Measurements from ENCODE around the gene TBX4. TPM values are rescaled to one million over a fixed set of nuclear protein-coding genes. Genes with fewer than 3 reads are reported as not detected.

Gene TBX4
- total and polyA plus RNA-seq, 9 donors = 18.7 to 43.6 (median 26.4) TPM

- Histone ChIP-seq H3K9me3 (replicated peaks; ENCODE audit: control insufficient read depth, low read depth, low read length) (no peaks in the 10 kb centered on the region), H3K36me3 (ENCODE audit: control insufficient read depth, insufficient read depth, low read length) (no peaks in the 10 kb centered on the region), H3K4me3 (ENCODE audit: low read length) (no peak overlapping the region), H3K27ac (ENCODE audit: low read length) (no peak overlapping the region), H3K4me1 (ENCODE audit: control insufficient read depth, insufficient read depth, low read length) (peaks cover 65% of the 10 kb centered on the region), H3K27me3 (ENCODE audit: control insufficient read depth, insufficient read depth, low read length) (peaks cover 75% of the 10 kb centered on the region)
- 52% methylated on average over 6 of the region's 9 CpGs for WGBS (ENCODE audit: insufficient coverage)
- DNase-seq = no peak
Observed at GRCh38 chr17:61459939-61460718, 7.9 kb downstream of the TBX4 start.

- WGBS (ENCODE audit: insufficient coverage) = 30% methylated on average over 2 of the region's 12 CpGs
- Histone ChIP-seq H3K27ac (ENCODE audit: low read length) (no peak overlapping the region), H3K4me3 (ENCODE audit: low read length) (no peak overlapping the region), H3K27me3 (ENCODE audit: control insufficient read depth, insufficient read depth, low read length) (peaks cover 66% of the 10 kb centered on the region), H3K4me1 (ENCODE audit: control insufficient read depth, insufficient read depth, low read length) (peaks cover 56% of the 10 kb centered on the region), H3K36me3 (ENCODE audit: control insufficient read depth, insufficient read depth, low read length) (peaks cover 3% of the 10 kb centered on the region), H3K9me3 (replicated peaks; ENCODE audit: control insufficient read depth, low read depth, low read length) (no peaks in the 10 kb centered on the region)
- DNase-seq = no peak
Observed at GRCh38 chr17:61460796-61461585, 8.8 kb downstream of the TBX4 start.

- Histone ChIP-seq H3K4me1 (ENCODE audit: control insufficient read depth, insufficient read depth, low read length) (peaks cover 54% of the 10 kb centered on the region), H3K9me3 (replicated peaks; ENCODE audit: control insufficient read depth, low read depth, low read length) (no peaks in the 10 kb centered on the region), H3K27me3 (ENCODE audit: control insufficient read depth, insufficient read depth, low read length) (peaks cover 62% of the 10 kb centered on the region), H3K36me3 (ENCODE audit: control insufficient read depth, insufficient read depth, low read length) (peaks cover 8% of the 10 kb centered on the region), H3K27ac (ENCODE audit: low read length) (no peak overlapping the region), H3K4me3 (ENCODE audit: low read length) (peak overlapping the region; percentile 21)
- DNase-seq = no peak
- WGBS (ENCODE audit: insufficient coverage) = 25% methylated on average over 5 of the region's 7 CpGs
Observed at GRCh38 chr17:61461586-61461966, 9.4 kb downstream of the TBX4 start.

- Histone ChIP-seq H3K36me3 (ENCODE audit: control insufficient read depth, insufficient read depth, low read length) (peaks cover 9% of the 10 kb centered on the region), H3K27me3 (ENCODE audit: control insufficient read depth, insufficient read depth, low read length) (peaks cover 56% of the 10 kb centered on the region), H3K27ac (ENCODE audit: low read length) (no peak overlapping the region), H3K9me3 (replicated peaks; ENCODE audit: control insufficient read depth, low read depth, low read length) (no peaks in the 10 kb centered on the region), H3K4me3 (ENCODE audit: low read length) (peak overlapping the region; percentile 21), H3K4me1 (ENCODE audit: control insufficient read depth, insufficient read depth, low read length) (peaks cover 49% of the 10 kb centered on the region)
- no peak for DNase-seq
- 6% methylated on average over 43 of the region's 55 CpGs for WGBS (ENCODE audit: insufficient coverage)
Observed at GRCh38 chr17:61461967-61462718, 9.9 kb downstream of the TBX4 start.

- H3K27ac ChIP-seq (ENCODE audit: low read length) = peak overlapping the region; percentile 86
- H3K36me3 ChIP-seq (ENCODE audit: control insufficient read depth, insufficient read depth, low read length) = peaks cover 11% of the 10 kb centered on the region
- no peak for DNase-seq
- peaks cover 49% of the 10 kb centered on the region for H3K27me3 ChIP-seq (ENCODE audit: control insufficient read depth, insufficient read depth, low read length)
- H3K4me3 ChIP-seq (ENCODE audit: low read length) = no peak overlapping the region
- H3K9me3 ChIP-seq (replicated peaks; ENCODE audit: control insufficient read depth, low read depth, low read length) = no peaks in the 10 kb centered on the region
- WGBS (ENCODE audit: insufficient coverage) = 36% methylated on average over 6 of the region's 10 CpGs
- peaks cover 48% of the 10 kb centered on the region for H3K4me1 ChIP-seq (ENCODE audit: control insufficient read depth, insufficient read depth, low read length)
Observed at GRCh38 chr17:61462719-61463315, 10.6 kb downstream of the TBX4 start.

GRCh38 chr17:61463316-61464129 lies 11.3 kb downstream of the TBX4 start:
- peak; percentile 66 for DNase-seq
- 70% methylated on average over 5 of the region's 12 CpGs for WGBS (ENCODE audit: insufficient coverage)
- Histone ChIP-seq H3K27me3 (ENCODE audit: control insufficient read depth, insufficient read depth, low read length) (peaks cover 42% of the 10 kb centered on the region), H3K36me3 (ENCODE audit: control insufficient read depth, insufficient read depth, low read length) (peaks cover 11% of the 10 kb centered on the region), H3K4me1 (ENCODE audit: control insufficient read depth, insufficient read depth, low read length) (peaks cover 52% of the 10 kb centered on the region), H3K9me3 (replicated peaks; ENCODE audit: control insufficient read depth, low read depth, low read length) (no peaks in the 10 kb centered on the region), H3K4me3 (ENCODE audit: low read length) (no peak overlapping the region), H3K27ac (ENCODE audit: low read length) (peak overlapping the region; percentile 86)

- peak overlapping the region; percentile 30 for H3K4me3 ChIP-seq (ENCODE audit: low read length)
Observed at GRCh38 chr17:61464130-61464842, 12.1 kb downstream of the TBX4 start.

GRCh38 chr17:61464843-61465180 lies 12.6 kb downstream of the TBX4 start:
- peak overlapping the region; percentile 30 for H3K4me3 ChIP-seq (ENCODE audit: low read length)
- H3K27ac ChIP-seq (ENCODE audit: low read length) = peak overlapping the region; percentile 86
- H3K27me3 ChIP-seq (ENCODE audit: control insufficient read depth, insufficient read depth, low read length) = peaks cover 33% of the 10 kb centered on the region
- H3K36me3 ChIP-seq (ENCODE audit: control insufficient read depth, insufficient read depth, low read length) = peaks cover 19% of the 10 kb centered on the region
- 80% methylated on average over 1 of the region's 3 CpGs for WGBS (ENCODE audit: insufficient coverage)
- DNase-seq = no peak
- H3K4me1 ChIP-seq (ENCODE audit: control insufficient read depth, insufficient read depth, low read length) = peaks cover 50% of the 10 kb centered on the region
- H3K9me3 ChIP-seq (replicated peaks; ENCODE audit: control insufficient read depth, low read depth, low read length) = no peaks in the 10 kb centered on the region

More at GRCh38 chr17:61464130-61464842, 12.1 kb downstream of the TBX4 start:
- WGBS (ENCODE audit: insufficient coverage) = 61% methylated on average over 16 of the region's 21 CpGs
- no peak for DNase-seq
- Histone ChIP-seq H3K27ac (ENCODE audit: low read length) (peak overlapping the region; percentile 86), H3K4me1 (ENCODE audit: control insufficient read depth, insufficient read depth, low read length) (peaks cover 50% of the 10 kb centered on the region), H3K27me3 (ENCODE audit: control insufficient read depth, insufficient read depth, low read length) (peaks cover 35% of the 10 kb centered on the region), H3K9me3 (replicated peaks; ENCODE audit: control insufficient read depth, low read depth, low read length) (no peaks in the 10 kb centered on the region), H3K36me3 (ENCODE audit: control insufficient read depth, insufficient read depth, low read length) (peaks cover 18% of the 10 kb centered on the region)

All from muscle of leg (tissue), 11 donors.